ENCODE data around the gene UBC.
"Not testable (repeated sequence)": the region's sequence is repeated elsewhere in the genome, so short reads cannot be mapped to it uniquely, and the experiment has no call there.

The UBC gene

GRCh38 chr12:124938587-124938986 lies 24.1 kb upstream of the UBC start:
- no peaks in the 10 kb centered on the region for H3K79me2 ChIP-seq (ENCODE audit: control insufficient read depth, low read length)
- no peaks in the 10 kb centered on the region for H3K9me3 ChIP-seq (ENCODE audit: control insufficient read depth, insufficient read depth, low read length)
- TF ChIP-seq, protein P1, sequence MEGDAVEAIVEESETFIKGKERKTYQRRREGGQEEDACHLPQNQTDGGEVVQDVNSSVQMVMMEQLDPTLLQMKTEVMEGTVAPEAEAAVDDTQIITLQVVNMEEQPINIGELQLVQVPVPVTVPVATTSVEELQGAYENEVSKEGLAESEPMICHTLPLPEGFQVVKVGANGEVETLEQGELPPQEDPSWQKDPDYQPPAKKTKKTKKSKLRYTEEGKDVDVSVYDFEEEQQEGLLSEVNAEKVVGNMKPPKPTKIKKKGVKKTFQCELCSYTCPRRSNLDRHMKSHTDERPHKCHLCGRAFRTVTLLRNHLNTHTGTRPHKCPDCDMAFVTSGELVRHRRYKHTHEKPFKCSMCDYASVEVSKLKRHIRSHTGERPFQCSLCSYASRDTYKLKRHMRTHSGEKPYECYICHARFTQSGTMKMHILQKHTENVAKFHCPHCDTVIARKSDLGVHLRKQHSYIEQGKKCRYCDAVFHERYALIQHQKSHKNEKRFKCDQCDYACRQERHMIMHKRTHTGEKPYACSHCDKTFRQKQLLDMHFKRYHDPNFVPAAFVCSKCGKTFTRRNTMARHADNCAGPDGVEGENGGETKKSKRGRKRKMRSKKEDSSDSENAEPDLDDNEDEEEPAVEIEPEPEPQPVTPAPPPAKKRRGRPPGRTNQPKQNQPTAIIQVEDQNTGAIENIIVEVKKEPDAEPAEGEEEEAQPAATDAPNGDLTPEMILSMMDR (IDR thresholded peaks at IDR 0.05; ENCODE audit: low read depth, low read length, poor library complexity, severe bottlenecking): no peak
- no peak for TF ChIP-seq EZH2phosphoT487 (IDR thresholded peaks at IDR 0.05; ENCODE audit: borderline replicate concordance, low read length)
- H4K20me1 ChIP-seq (ENCODE audit: control insufficient read depth, insufficient read depth, low read depth, low read length): no peaks in the 10 kb centered on the region
- H3K9me2 ChIP-seq (replicated peaks; ENCODE audit: control insufficient read depth, low read length): no peaks in the 10 kb centered on the region
- peak overlapping the region; percentile 89 for H3K4me3 ChIP-seq (ENCODE audit: low read length)
- H3K27ac ChIP-seq (ENCODE audit: low read depth, low read length): peak overlapping the region; percentile 89
- peaks cover 28% of the 10 kb centered on the region for H3K4me1 ChIP-seq (ENCODE audit: control insufficient read depth, low read length)
- peak overlapping the region; percentile 95 for H3K4me2 ChIP-seq (ENCODE audit: low read length)
- peaks cover 30% of the 10 kb centered on the region for H3F3A ChIP-seq (ENCODE audit: control insufficient read depth, insufficient read depth)
- H3K27me3 ChIP-seq (ENCODE audit: control insufficient read depth, low read length): no peaks in the 10 kb centered on the region
- peaks cover 3% of the 10 kb centered on the region; the same call in 1 of the 2 replicates for H3K36me3 ChIP-seq (ENCODE audit: control insufficient read depth, low read length)

- no peaks in the 10 kb centered on the region for H3K9me2 ChIP-seq (replicated peaks; ENCODE audit: control insufficient read depth, low read length)
- no peaks in the 10 kb centered on the region for H3K9me3 ChIP-seq (ENCODE audit: control insufficient read depth, insufficient read depth, low read length)
- H3K4me2 ChIP-seq (ENCODE audit: low read length): peak overlapping the region; percentile 95
- H3K79me2 ChIP-seq (ENCODE audit: control insufficient read depth, low read length): no peaks in the 10 kb centered on the region
- peak overlapping the region; percentile 89 for H3K4me3 ChIP-seq (ENCODE audit: low read length)
- peaks cover 28% of the 10 kb centered on the region for H3K4me1 ChIP-seq (ENCODE audit: control insufficient read depth, low read length)
- no peaks in the 10 kb centered on the region for H4K20me1 ChIP-seq (ENCODE audit: control insufficient read depth, insufficient read depth, low read depth, low read length)
- no peaks in the 10 kb centered on the region for H3K27me3 ChIP-seq (ENCODE audit: control insufficient read depth, low read length)
- peak overlapping the region; percentile 89 for H3K27ac ChIP-seq (ENCODE audit: low read depth, low read length)
- peaks cover 30% of the 10 kb centered on the region for H3F3A ChIP-seq (ENCODE audit: control insufficient read depth, insufficient read depth)
- H3K36me3 ChIP-seq (ENCODE audit: control insufficient read depth, low read length): peaks cover under 1% of the 10 kb centered on the region; the same call in 1 of the 2 replicates
- TF ChIP-seq, protein P1 (IDR thresholded peaks at IDR 0.05; ENCODE audit: low read depth, low read length, poor library complexity, severe bottlenecking): no peak
- TF ChIP-seq EZH2phosphoT487 (IDR thresholded peaks at IDR 0.05; ENCODE audit: borderline replicate concordance, low read length): no peak
Observed at GRCh38 chr12:124938108-124938507, 23.7 kb upstream of the UBC start.

DNA sequence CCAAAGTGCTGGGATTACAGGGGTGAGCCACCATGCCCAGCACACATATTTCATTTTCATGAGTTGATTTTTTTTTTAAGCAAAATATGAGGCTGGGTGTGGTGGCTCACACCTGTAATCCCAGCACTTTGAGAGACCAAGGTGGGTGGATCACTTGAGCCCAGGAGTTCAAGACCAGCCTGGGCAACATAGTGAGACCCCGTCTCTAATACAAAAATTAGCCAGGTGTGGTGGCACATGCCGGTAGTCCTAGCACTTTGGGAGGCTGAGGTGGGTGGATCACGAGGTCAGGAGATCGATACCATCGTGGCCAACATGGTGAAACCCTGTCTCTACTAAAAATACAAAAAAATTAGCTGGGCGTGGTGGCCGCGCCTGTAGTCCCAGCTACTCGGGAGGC lies 17.1 kb upstream of the UBC start:
- H3K27ac ChIP-seq (ENCODE audit: low read depth, low read length); H3K79me2 ChIP-seq (ENCODE audit: control insufficient read depth, low read length); H3K4me3 ChIP-seq (ENCODE audit: low read length); H3K36me3 ChIP-seq (ENCODE audit: control insufficient read depth, low read length); H3K4me2 ChIP-seq (ENCODE audit: low read length); H3K9me3 ChIP-seq (ENCODE audit: control insufficient read depth, insufficient read depth, low read length); H3K9me2 ChIP-seq (replicated peaks; ENCODE audit: control insufficient read depth, low read length); H4K20me1 ChIP-seq (ENCODE audit: control insufficient read depth, insufficient read depth, low read depth, low read length); H3K27me3 ChIP-seq (ENCODE audit: control insufficient read depth, low read length); H3F3A ChIP-seq (ENCODE audit: control insufficient read depth, insufficient read depth): not testable (repeated sequence)
- H3K4me1 ChIP-seq (ENCODE audit: control insufficient read depth, low read length): peaks cover 18% of the 10 kb centered on the region

DNA sequence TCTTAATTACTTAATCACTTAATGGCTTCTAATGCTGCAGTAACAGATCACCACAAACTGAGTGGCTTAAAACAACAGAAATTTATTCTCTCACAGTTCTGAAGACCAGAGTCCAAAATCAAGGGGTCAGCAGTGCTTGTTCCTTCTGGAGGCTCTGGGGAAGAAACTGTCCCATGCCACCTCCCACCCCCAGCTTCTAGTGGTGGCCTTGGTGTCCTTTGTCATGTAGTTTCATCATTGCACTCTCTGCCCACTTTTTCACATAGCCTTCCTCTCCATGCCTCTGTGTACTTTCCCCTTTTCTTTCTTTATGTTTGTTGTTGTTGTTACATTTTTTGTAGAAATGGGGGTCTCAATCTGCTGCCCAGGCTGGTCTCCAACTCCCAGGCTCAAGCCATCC lies 16.1 kb upstream of the UBC start:
- TF ChIP-seq EZH2phosphoT487 (IDR thresholded peaks at IDR 0.05; ENCODE audit: borderline replicate concordance, low read length): no peak
- TF ChIP-seq, protein P1 (IDR thresholded peaks at IDR 0.05; ENCODE audit: low read depth, low read length, poor library complexity, severe bottlenecking): no peak
- no peaks in the 10 kb centered on the region for H3K79me2 ChIP-seq (ENCODE audit: control insufficient read depth, low read length)

More for the DNA sequence above, 16.1 kb upstream of the UBC start:
- Histone ChIP-seq H3K4me1 (ENCODE audit: control insufficient read depth, low read length) (peaks cover 18% of the 10 kb centered on the region), H3K36me3 (ENCODE audit: control insufficient read depth, low read length) (peaks cover 3% of the 10 kb centered on the region; the same call in 1 of the 2 replicates), H3K27ac (ENCODE audit: low read depth, low read length) (no peak overlapping the region), H4K20me1 (ENCODE audit: control insufficient read depth, insufficient read depth, low read depth, low read length) (no peaks in the 10 kb centered on the region), H3K4me3 (ENCODE audit: low read length) (no peak overlapping the region), H3K9me2 (replicated peaks; ENCODE audit: control insufficient read depth, low read length) (no peaks in the 10 kb centered on the region), H3K9me3 (ENCODE audit: control insufficient read depth, insufficient read depth, low read length) (no peaks in the 10 kb centered on the region), H3K27me3 (ENCODE audit: control insufficient read depth, low read length) (no peaks in the 10 kb centered on the region), H3F3A (ENCODE audit: control insufficient read depth, insufficient read depth) (peaks cover 3% of the 10 kb centered on the region), H3K4me2 (ENCODE audit: low read length) (no peak overlapping the region)
